ENCODE measurements around the gene IKZF4. TPM values are rescaled to one million over a fixed set of nuclear protein-coding genes. Genes with fewer than 3 reads are reported as not detected.

Gene IKZF4
- total and polyA plus RNA-seq, 10 of the 15 experiments (the other 5 are each of a cell fraction or from before 2014, with no cell fraction given) = 0.74 to 5.5 (median 1.1) TPM

- H4K20me1 ChIP-seq (ENCODE audit: control insufficient read depth, insufficient read depth) = no peaks in the 10 kb centered on the region
- no peaks in the 10 kb centered on the region for H3K27me3 ChIP-seq (replicated peaks in 1 of 2; ENCODE audit: control insufficient read depth in 2 of 2, insufficient read depth in 2 of 2, low read length in 1 of 2)
- no peaks in the 10 kb centered on the region for H3K36me3 ChIP-seq (ENCODE audit: control insufficient read depth in 2 of 2, insufficient read depth in 2 of 2, low read length in 1 of 2)
- ATAC-seq (no peak), DNase-seq (ENCODE audit: low read depth, low spot score) (no peak), FAIRE-seq (no peak)
- ChIA-PET SMC1A (ENCODE audit: uncharacterized antibody, unreplicated experiment) (interaction anchor here (1.0 to 2.1 kb wide), 12 partner anchors 9 to 290 kb away, joined by 3 to 15 read pairs (median 4); partner anchors contain the start of gene SUOX), CTCF (interaction anchor here (0.7 to 6.1 kb wide), 20 partner anchors 8 to 290 kb away, joined by 3 to 107 read pairs (median 7); partner anchors contain the start of genes IKZF4, ORMDL2, RAB5B and SARNP), POLR2A (interaction anchor here (0.5 to 0.7 kb wide), 4 partner anchors 15 to 159 kb away, joined by 3 to 8 read pairs (median 4); no protein-coding TSS in a partner anchor), RAD21 (ENCODE audit: unreplicated experiment) (interaction anchor here (0.7 to 2.6 kb wide), 8 partner anchors 11 to 290 kb away, joined by 3 to 44 read pairs (median 6); partner anchors contain the start of genes ORMDL2, SARNP and SUOX)
- H3K27ac ChIP-seq (ENCODE audit: control insufficient read depth, insufficient read depth) = no peak overlapping the region
- no peaks in the 10 kb centered on the region for H3K4me1 ChIP-seq (ENCODE audit: control insufficient read depth, insufficient read depth, low read length)
- no peaks in the 10 kb centered on the region for H3K79me2 ChIP-seq (ENCODE audit: control insufficient read depth, insufficient read depth, low read length)
- H3K4me2 ChIP-seq (ENCODE audit: control insufficient read depth, insufficient read depth) = no peak overlapping the region
- no peak overlapping the region for H3K4me3 ChIP-seq
- no peak overlapping the region for H3K9ac ChIP-seq (ENCODE audit: control insufficient read depth, insufficient read depth, low read length)
- no peak overlapping the region for H2AFZ ChIP-seq (ENCODE audit: control insufficient read depth, low read depth, low read length)
- H3K9me3 ChIP-seq (replicated peaks; ENCODE audit: control insufficient read depth, insufficient read depth, low read length) = no peaks in the 10 kb centered on the region
- intact Hi-C loops (cut with micrococcal nuclease; ENCODE audit: unreplicated experiment) = loop anchor here (1.0 kb wide), 2 partner anchors 32 to 290 kb away; no protein-coding TSS in a partner anchor
- in situ Hi-C loops (cut with MboI) = no loop called here
- BruUV-seq (replicated peaks) = no TSS peak
- 89% methylated on average over 3 of the region's 5 CpGs for WGBS (ENCODE audit: insufficient coverage, insufficient replicate concordance, low lambda C conversion rate, missing lambda C conversion rate)
- TF ChIP-seq NR2F1 (conservative IDR thresholded peaks at IDR 0.05) (no peak), USF1 (IDR thresholded peaks at IDR 0.05; ENCODE audit: borderline replicate concordance, extremely low read length, insufficient read depth, low read depth, low read length) (no peak), CREM (IDR thresholded peaks at IDR 0.05; ENCODE audit: low read depth) (no peak), HDGF (IDR thresholded peaks at IDR 0.05) (no peak), SMAD1 (IDR thresholded peaks at IDR 0.05; ENCODE audit: low read depth, partially characterized antibody) (no peak), KLF5 (IDR thresholded peaks at IDR 0.05; ENCODE audit: partially characterized antibody) (no peak), SMAD5 (IDR thresholded peaks at IDR 0.05; ENCODE audit: low read depth) (no peak), E2F8 (IDR thresholded peaks at IDR 0.05; ENCODE audit: low read depth, partially characterized antibody) (no peak), KAT2A (conservative IDR thresholded peaks at IDR 0.05; ENCODE audit: control insufficient read depth, low read depth, low read length) (no peak), TBL1XR1 (IDR thresholded peaks at IDR 0.05; ENCODE audit: low read depth, low read length) (no peak), BCL3 (IDR thresholded peaks at IDR 0.05; ENCODE audit: borderline replicate concordance, insufficient read depth, low read depth, low read length, poor library complexity, severe bottlenecking) (no peak), E4F1 (IDR thresholded peaks at IDR 0.05; ENCODE audit: borderline replicate concordance, partially characterized antibody) (no peak), ZZZ3 (IDR thresholded peaks at IDR 0.05; ENCODE audit: control insufficient read depth, insufficient read length, low read depth) (no peak)
Measured at GRCh38 chr12:56028511-56029165, 7.8 kb downstream of the IKZF4 start.

All from GM12878 (cell line).